ENCODE measurements around the gene EPB41L4A. TPM values are rescaled to one million over a fixed set of nuclear protein-coding genes. Genes with fewer than 3 reads are reported as not detected.

The EPB41L4A gene
- total and polyA plus RNA-seq, 9 donors: 2.7 to 12.3 (median 7.9) TPM

DNA sequence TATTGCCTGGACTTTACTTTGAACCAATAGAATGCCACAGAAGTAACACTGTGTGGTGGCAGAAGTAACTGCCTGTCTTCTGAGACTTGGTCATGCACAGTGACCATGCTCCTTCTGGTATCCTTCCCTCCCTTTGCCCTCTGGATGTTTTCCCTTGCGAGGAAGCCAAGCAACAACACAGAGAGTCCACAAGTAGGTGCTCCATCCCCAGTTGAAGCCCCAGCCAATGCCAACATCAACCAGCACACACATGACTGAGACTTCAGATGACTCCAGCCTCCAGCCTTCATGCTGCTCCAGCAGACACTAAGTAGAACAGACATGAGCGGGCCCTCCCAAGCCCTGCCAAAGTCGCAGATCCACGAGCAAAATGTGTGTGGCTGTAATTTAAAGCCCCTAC, 129.6 kb downstream of the EPB41L4A start:
- Histone ChIP-seq H3K27ac (no peak overlapping the region), H3K4me3 (no peak overlapping the region), H3K36me3 (no peaks in the 10 kb centered on the region), H3K9me3 (no peaks in the 10 kb centered on the region), H3K4me1 (ENCODE audit: insufficient read depth) (peaks cover 2% of the 10 kb centered on the region), H3K27me3 (no peaks in the 10 kb centered on the region)
- WGBS, 3 donors: 87 to 94% (median 92%) methylated on average over 4 of the region's 4 CpGs
- TF ChIP-seq, protein P1, sequence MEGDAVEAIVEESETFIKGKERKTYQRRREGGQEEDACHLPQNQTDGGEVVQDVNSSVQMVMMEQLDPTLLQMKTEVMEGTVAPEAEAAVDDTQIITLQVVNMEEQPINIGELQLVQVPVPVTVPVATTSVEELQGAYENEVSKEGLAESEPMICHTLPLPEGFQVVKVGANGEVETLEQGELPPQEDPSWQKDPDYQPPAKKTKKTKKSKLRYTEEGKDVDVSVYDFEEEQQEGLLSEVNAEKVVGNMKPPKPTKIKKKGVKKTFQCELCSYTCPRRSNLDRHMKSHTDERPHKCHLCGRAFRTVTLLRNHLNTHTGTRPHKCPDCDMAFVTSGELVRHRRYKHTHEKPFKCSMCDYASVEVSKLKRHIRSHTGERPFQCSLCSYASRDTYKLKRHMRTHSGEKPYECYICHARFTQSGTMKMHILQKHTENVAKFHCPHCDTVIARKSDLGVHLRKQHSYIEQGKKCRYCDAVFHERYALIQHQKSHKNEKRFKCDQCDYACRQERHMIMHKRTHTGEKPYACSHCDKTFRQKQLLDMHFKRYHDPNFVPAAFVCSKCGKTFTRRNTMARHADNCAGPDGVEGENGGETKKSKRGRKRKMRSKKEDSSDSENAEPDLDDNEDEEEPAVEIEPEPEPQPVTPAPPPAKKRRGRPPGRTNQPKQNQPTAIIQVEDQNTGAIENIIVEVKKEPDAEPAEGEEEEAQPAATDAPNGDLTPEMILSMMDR (IDR thresholded peaks at IDR 0.05): no peak
- TF ChIP-seq POLR2A (IDR thresholded peaks at IDR 0.05): no peak
- no peak for TF ChIP-seq EP300 (IDR thresholded peaks at IDR 0.05)
- intact Hi-C loops (cut with DNase I): no loop called here
- DNase-seq: no peak

DNA sequence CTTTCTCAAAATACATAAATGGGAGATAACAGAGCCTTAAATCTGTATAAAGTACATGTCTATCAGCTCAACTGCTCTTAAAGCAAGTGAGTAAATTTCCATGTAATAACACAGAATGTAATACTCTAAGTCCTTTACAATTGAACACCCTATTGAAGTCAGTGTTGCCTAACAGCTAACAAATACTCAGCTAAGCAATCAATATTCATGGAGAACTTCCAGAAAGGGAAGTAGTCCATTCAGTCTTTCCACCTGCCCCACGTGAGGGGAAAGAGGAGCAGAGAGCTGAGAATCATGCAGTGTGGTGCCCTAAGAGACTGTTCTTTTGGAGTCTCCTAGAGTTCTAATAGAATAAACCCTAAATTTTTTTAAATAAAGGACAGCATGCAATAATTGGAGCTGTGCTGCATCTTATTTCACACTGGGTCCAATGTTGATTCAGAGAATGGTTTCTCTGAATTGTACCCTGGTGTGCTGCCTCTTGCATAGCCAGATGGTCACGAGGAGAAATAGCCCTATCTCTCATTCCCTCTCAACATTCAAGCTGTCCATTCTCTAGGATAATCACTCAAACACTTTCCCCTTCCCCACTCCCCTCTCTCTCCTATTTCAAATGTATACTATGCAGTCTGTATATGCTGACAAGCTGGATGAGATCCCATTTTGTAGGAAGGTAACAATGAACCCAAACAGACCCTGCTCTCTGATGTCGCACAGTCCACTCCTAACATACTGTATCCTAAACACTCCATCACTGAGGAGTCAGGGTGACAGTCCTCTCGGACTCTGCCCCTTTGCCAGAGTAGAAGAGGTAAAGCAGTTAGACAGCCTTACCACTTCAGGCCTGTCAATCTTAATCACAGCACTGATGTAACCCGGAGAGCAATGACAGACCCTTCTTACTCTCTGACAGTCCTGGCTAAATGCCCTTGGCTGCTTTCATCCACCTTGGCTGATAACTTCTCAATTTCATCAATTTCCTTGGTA, 134.8 kb downstream of the EPB41L4A start:
- 83 to 90% (median 85%) methylated on average over 5 of the region's 5 CpGs for WGBS, 3 donors
- no peaks in the 10 kb centered on the region for H3K9me3 ChIP-seq
- no peak overlapping the region for H3K4me3 ChIP-seq
- intact Hi-C loops (cut with DNase I): no loop called here
- TF ChIP-seq, protein P1 (IDR thresholded peaks at IDR 0.05): no peak
- no peak for TF ChIP-seq EP300 (IDR thresholded peaks at IDR 0.05)
- no peak for TF ChIP-seq POLR2A (IDR thresholded peaks at IDR 0.05)
- no peaks in the 10 kb centered on the region for H3K27me3 ChIP-seq
- no peaks in the 10 kb centered on the region for H3K4me1 ChIP-seq (ENCODE audit: insufficient read depth)
- DNase-seq: no peak
- no peak overlapping the region for H3K27ac ChIP-seq
- no peaks in the 10 kb centered on the region for H3K36me3 ChIP-seq

DNA sequence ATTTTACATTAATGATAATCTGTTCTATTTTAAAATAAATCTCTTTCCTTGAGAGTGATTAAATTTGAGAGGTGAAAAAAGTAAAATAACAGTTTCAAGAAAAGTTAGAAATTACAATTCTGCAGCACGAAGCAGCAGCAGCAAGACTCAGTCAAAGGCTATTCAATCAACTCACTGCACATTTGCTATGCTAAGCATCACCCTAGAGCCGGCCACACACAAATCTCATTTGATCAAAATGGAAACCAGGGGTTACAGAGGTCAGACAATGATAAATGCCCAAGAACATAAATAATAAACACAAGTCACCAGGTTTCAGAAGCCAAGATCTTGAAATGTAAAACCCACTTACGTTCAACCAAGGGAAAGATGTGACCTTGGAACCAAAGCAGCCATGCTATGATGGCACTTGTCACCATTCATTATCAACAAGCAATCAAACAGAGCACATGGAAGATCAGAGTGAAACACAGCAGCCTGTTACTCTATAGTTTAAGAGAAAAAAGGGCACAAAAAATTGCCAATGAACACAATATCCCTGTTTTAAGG, 136.0 kb downstream of the EPB41L4A start:
- DNase-seq: no peak
- TF ChIP-seq, protein P1 (IDR thresholded peaks at IDR 0.05): no peak
- TF ChIP-seq POLR2A (IDR thresholded peaks at IDR 0.05) (no peak), EP300 (IDR thresholded peaks at IDR 0.05) (no peak)
- Histone ChIP-seq H3K4me3 (no peak overlapping the region), H3K36me3 (no peaks in the 10 kb centered on the region), H3K4me1 (ENCODE audit: insufficient read depth) (no peaks in the 10 kb centered on the region), H3K9me3 (no peaks in the 10 kb centered on the region), H3K27me3 (no peaks in the 10 kb centered on the region), H3K27ac (no peak overlapping the region)
- intact Hi-C loops (cut with DNase I): no loop called here
- WGBS, 3 donors: 73 to 83% (median 82%) methylated on average over 3 of the region's 3 CpGs

- Histone ChIP-seq H3K27me3 (no peaks in the 10 kb centered on the region), H3K4me3 (no peak overlapping the region), H3K4me1 (ENCODE audit: insufficient read depth) (no peaks in the 10 kb centered on the region), H3K9me3 (no peaks in the 10 kb centered on the region), H3K27ac (no peak overlapping the region), H3K36me3 (no peaks in the 10 kb centered on the region)
- intact Hi-C loops (cut with DNase I): no loop called here
- DNase-seq: no peak
- 63 to 72% (median 65%) methylated on average over 5 of the region's 5 CpGs for WGBS, 3 donors
- TF ChIP-seq POLR2A (IDR thresholded peaks at IDR 0.05) (no peak), EP300 (IDR thresholded peaks at IDR 0.05) (no peak)
- TF ChIP-seq, protein P1 (IDR thresholded peaks at IDR 0.05): no peak
These were observed 140.0 kb downstream of the EPB41L4A start for GRCh38 chr5:112279082-112279481.

Measured in ovary (tissue), 9 donors.